Hepatocyte (in vitro differentiated cells): ENCODE results near the gene MAST4. TPM values are rescaled to one million over a fixed set of nuclear protein-coding genes. Genes with fewer than 3 reads are reported as not detected.

Experiments
- DNase-seq: peaks from one replicate; pipeline ENCODE4 v3.0.0-alpha.2; 2016; ENCODE audit warnings: low spot score
- H2AFZ ChIP-seq: fragments of 200-600 bp; sonication (generic); 2 replicates; pipeline ENCODE4 v1.6.0; 2016; ENCODE audit warnings: antibody characterized with exemption, mild to moderate bottlenecking
- H3K27ac ChIP-seq: fragments of 200-600 bp; sonication (generic); 2 replicates; pipeline ENCODE4 v1.5.1; 2016; ENCODE audit warnings: mild to moderate bottlenecking
- H3K27me3 ChIP-seq: fragments of 200-600 bp; sonication (generic); 2 replicates; pipeline ENCODE4 v1.6.1; 2016
- H3K36me3 ChIP-seq: fragments of 200-600 bp; sonication (generic); replicated peaks from 2 replicates; pipeline ENCODE4 v1.5.1; 2016; ENCODE audit warnings: low read depth; ENCODE audit not compliant: insufficient read depth
- H3K4me1 ChIP-seq: fragments of 200-600 bp; sonication (generic); 2 replicates; pipeline ENCODE4 v1.5.1; 2016; ENCODE audit warnings: mild to moderate bottlenecking, moderate library complexity; ENCODE audit not compliant: insufficient read depth
- H3K4me2 ChIP-seq: fragments of 200-600 bp; sonication (generic); 2 replicates; pipeline ENCODE4 v1.6.0; 2016
- H3K4me3 ChIP-seq: fragments of 200-600 bp; sonication (generic); 2 replicates; pipeline ENCODE4 v1.5.1; 2016; ENCODE audit warnings: mild to moderate bottlenecking
- H3K79me2 ChIP-seq: fragments of 200-600 bp; sonication (generic); 2 replicates; pipeline ENCODE4 v1.6.0; 2017; ENCODE audit warnings: mild to moderate bottlenecking
- H3K9me2 ChIP-seq: fragments of 200-600 bp; sonication (generic); replicated peaks from 2 replicates; pipeline ENCODE4 v1.6.0; 2017; ENCODE audit warnings: mild to moderate bottlenecking; ENCODE audit not compliant: insufficient read depth
- H3K9me3 ChIP-seq: fragments of 200-600 bp; sonication (generic); 2 replicates; pipeline ENCODE4 v1.5.1; 2016; ENCODE audit warnings: low read depth, mild to moderate bottlenecking
- H4K20me1 ChIP-seq: fragments of 200-600 bp; sonication (generic); 2 replicates; pipeline ENCODE4 v1.6.0; 2016; ENCODE audit warnings: mild to moderate bottlenecking; ENCODE audit not compliant: insufficient read depth, poor library complexity, severe bottlenecking
- CTCF ChIP-seq: fragments of 200-600 bp; sonication (generic); IDR thresholded peaks from 2 replicates; pipeline ENCODE4 v1.5.1; 2016; ENCODE audit warnings: antibody characterized with exemption, mild to moderate bottlenecking; ENCODE audit not compliant: poor library complexity
- EZH2 ChIP-seq: fragments of 200-600 bp; sonication (generic); IDR thresholded peaks from 2 replicates; pipeline ENCODE4 v1.6.1; 2016; ENCODE audit warnings: antibody characterized with exemption, mild to moderate bottlenecking, borderline replicate concordance
- EZH2phosphoT487 ChIP-seq: fragments of 200-600 bp; sonication (generic); IDR thresholded peaks from one replicate; pipeline ENCODE4 v1.6.1; 2018; ENCODE audit warnings: antibody characterized with exemption, mild to moderate bottlenecking, low read depth, moderate library complexity; ENCODE audit not compliant: unreplicated experiment, severe bottlenecking
- WGBS: methylation state at CpG from one replicate; pipeline ENCODE4 v1.1.6; 2016; ENCODE audit warnings: low lambda C conversion rate; ENCODE audit errors: missing lambda C conversion rate; 5-methylcytosine and 5-hydroxymethylcytosine counted together
- polyA plus RNA-seq: library from polyadenylated mRNA; unstranded; fragments of >200 nt; fragmentation: Nextera tagmentation; extraction: Ambion mirVana; gene quantifications from 2 replicates; pipeline ENCODE4 v1.2.1, GENCODE V29; 2016
- total RNA-seq: library from RNA; depleted of rRNA; stranded (reverse); fragments of >200 nt; gene quantifications from 2 replicates; pipeline ENCODE4 v1.2.3, GENCODE V29; 2014

The MAST4 gene
- total and polyA plus RNA-seq, 2 experiments from 2014 or later, result 11.7 to 13.2 TPM

DNA sequence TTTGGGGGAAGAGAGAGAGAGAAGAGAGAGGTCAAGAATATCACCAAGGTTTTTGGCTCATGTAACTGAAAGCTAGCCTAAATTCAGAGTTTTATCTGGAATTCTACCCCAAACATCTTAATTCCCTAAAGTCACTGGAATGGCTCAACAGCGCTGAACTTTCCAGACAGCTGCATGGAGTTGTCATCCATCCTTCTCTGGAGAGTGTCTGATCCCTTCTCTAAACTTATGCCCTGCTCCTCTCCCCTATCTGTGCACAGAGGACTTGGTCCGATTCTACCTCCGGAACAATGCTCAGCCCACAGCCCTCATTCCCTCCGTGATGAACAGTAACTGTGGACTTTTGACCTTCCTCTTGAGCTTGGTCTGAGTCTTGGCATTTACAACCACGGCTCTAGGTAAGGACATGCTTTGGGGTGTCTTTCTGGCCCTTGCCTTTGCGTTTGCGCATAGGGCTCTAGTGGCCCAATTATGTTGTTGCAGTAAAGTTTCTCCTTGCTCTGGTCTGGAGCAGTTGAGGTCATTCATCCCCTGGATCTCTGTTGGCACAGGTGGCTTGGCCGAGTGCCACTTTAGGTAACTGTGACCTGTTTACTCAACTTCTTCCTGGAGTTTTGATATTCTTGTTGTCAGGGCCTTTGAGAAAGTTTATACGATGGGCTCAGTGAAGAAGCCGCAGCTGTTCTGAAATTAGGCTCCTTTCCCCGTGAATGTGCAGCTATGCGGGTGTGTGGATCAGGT lies 618.7 kb downstream of the MAST4 start:
- Histone ChIP-seq H3K36me3 (no peaks in the 10 kb centered on the region), H3K27me3 (no peaks in the 10 kb centered on the region), H3K4me1 (peaks cover 7% of the 10 kb centered on the region), H4K20me1 (no peaks in the 10 kb centered on the region), H3K4me3 (no peak overlapping the region), H3K9me3 (no peaks in the 10 kb centered on the region), H3K79me2 (no peaks in the 10 kb centered on the region), H3K9me2 (no peaks in the 10 kb centered on the region), H2AFZ (peak overlapping the region; percentile 83), H3K27ac (peak overlapping the region; percentile 76), H3K4me2 (peak overlapping the region; percentile 70)
- no peak for TF ChIP-seq EZH2phosphoT487
- TF ChIP-seq CTCF, result no peak
- no peak for TF ChIP-seq EZH2
- peak; percentile 30 for DNase-seq
- 83% methylated on average over 12 of the region's 12 CpGs for WGBS

GRCh38 chr5:67215519-67216471 lies 619.6 kb downstream of the MAST4 start:
- Histone ChIP-seq H3K9me3 (no peaks in the 10 kb centered on the region), H3K4me2 (peak overlapping the region; percentile 70), H3K27ac (peak overlapping the region; percentile 76), H3K9me2 (no peaks in the 10 kb centered on the region), H3K4me3 (no peak overlapping the region), H3K36me3 (no peaks in the 10 kb centered on the region), H4K20me1 (no peaks in the 10 kb centered on the region), H3K27me3 (no peaks in the 10 kb centered on the region), H3K79me2 (no peaks in the 10 kb centered on the region), H3K4me1 (peaks cover 7% of the 10 kb centered on the region), H2AFZ (peak overlapping the region; percentile 83)
- TF ChIP-seq EZH2 (no peak), EZH2phosphoT487 (no peak), CTCF (no peak)
- peak; percentile 52 for DNase-seq
- WGBS, result 55% methylated on average over 19 of the region's 19 CpGs

GRCh38 chr5:67216564-67216963 lies 620.4 kb downstream of the MAST4 start:
- H3K9me3 ChIP-seq, result no peaks in the 10 kb centered on the region
- H4K20me1 ChIP-seq, result no peaks in the 10 kb centered on the region
- no peaks in the 10 kb centered on the region for H3K27me3 ChIP-seq
- H3K9me2 ChIP-seq, result no peaks in the 10 kb centered on the region
- H2AFZ ChIP-seq, result no peak overlapping the region
- H3K36me3 ChIP-seq, result no peaks in the 10 kb centered on the region
- H3K27ac ChIP-seq, result no peak overlapping the region
- H3K4me1 ChIP-seq, result peaks cover 7% of the 10 kb centered on the region
- no peak for DNase-seq
- WGBS, result 97% methylated on average over 1 of the region's 1 CpG
- no peaks in the 10 kb centered on the region for H3K79me2 ChIP-seq
- TF ChIP-seq EZH2phosphoT487 (no peak), CTCF (no peak)
- H3K4me3 ChIP-seq, result no peak overlapping the region
- H3K4me2 ChIP-seq, result no peak overlapping the region
